Colon (tissue), 2 donors: ENCODE data around the gene BRINP1.

Experiments used
- FAIRE-seq: peaks from 2 replicates; lab custom pipeline; 2012; peaks lifted over from hg19 to GRCh38; lab: Jason Lieb, UNC
- donor health status: control.
- donor health status: control.

The BRINP1 gene

GRCh38 chr9:119126040-119126439 is 243.2 kb downstream of the BRINP1 start:
- FAIRE-seq, result no peak

- FAIRE-seq, result no peak
These were observed 247.3 kb downstream of the BRINP1 start for GRCh38 chr9:119121899-119122298.

- FAIRE-seq, result no peak
These were observed 251.8 kb downstream of the BRINP1 start for GRCh38 chr9:119117409-119117808.
